NCI-H2196 (cell line): ENCODE measurements around the gene RELL2.
"Not testable (repeated sequence)": the region's sequence is repeated elsewhere in the genome, so short reads cannot be mapped to it uniquely, and the experiment has no call there.

Experiments used
- DNase-seq: peaks from one replicate; lab custom pipeline; 2025; ENCODE audit not compliant: unreplicated experiment; lab: John Stamatoyannopoulos, UW

Gene RELL2

GRCh38 chr5:141636413-141637122, at the start of gene RELL2, which contains the start of gene HDAC3:
TSS of gene RELL2 (plus strand) at chr5:141636997. CDS start at chr5:141638226, 1,229 bp downstream.
TSS of gene HDAC3 (minus strand) at chr5:141636849. CDS start at chr5:141636790, 59 bp downstream.
- DNase-seq, result peak; percentile 89

GRCh38 chr5:141590127-141590526, 46.7 kb upstream of the RELL2 start:
- no peak for DNase-seq

GRCh38 chr5:141596867-141597266, 39.9 kb upstream of the RELL2 start:
- DNase-seq, result no peak

- no peak for DNase-seq
These were observed 39.4 kb upstream of the RELL2 start for GRCh38 chr5:141597394-141597793.

GRCh38 chr5:141597814-141598213, 39.0 kb upstream of the RELL2 start:
- no peak for DNase-seq

- no peak for DNase-seq
These were observed 38.1 kb upstream of the RELL2 start for GRCh38 chr5:141598391-141599345.

- DNase-seq, result no peak
These were observed 34.2 kb upstream of the RELL2 start for GRCh38 chr5:141602606-141603005.

- peak; percentile 17 for DNase-seq
These were observed 32.7 kb upstream of the RELL2 start for GRCh38 chr5:141603923-141604717.

GRCh38 chr5:141605523-141606277, 31.1 kb upstream of the RELL2 start:
- no peak for DNase-seq

GRCh38 chr5:141608046-141608445, 28.8 kb upstream of the RELL2 start:
- no peak for DNase-seq

GRCh38 chr5:141608557-141608956, 28.2 kb upstream of the RELL2 start:
- no peak for DNase-seq

- no peak for DNase-seq
These were observed 27.8 kb upstream of the RELL2 start for GRCh38 chr5:141609044-141609443.

GRCh38 chr5:141609921-141610320, 26.9 kb upstream of the RELL2 start:
- DNase-seq, result not testable (repeated sequence)

- no peak for DNase-seq
These were observed 25.5 kb upstream of the RELL2 start for GRCh38 chr5:141611289-141611688.

- no peak for DNase-seq
These were observed 23.5 kb upstream of the RELL2 start for GRCh38 chr5:141613344-141613743.

- DNase-seq, result no peak
These were observed 20.6 kb upstream of the RELL2 start for GRCh38 chr5:141615991-141616720.

GRCh38 chr5:141617128-141617527, 19.7 kb upstream of the RELL2 start:
- no peak for DNase-seq

- DNase-seq, result no peak
These were observed 19.1 kb upstream of the RELL2 start for GRCh38 chr5:141617682-141618029.

- peak; percentile 59 for DNase-seq
These were observed 18.6 kb upstream of the RELL2 start for GRCh38 chr5:141618030-141618803.
